Erythroblast (primary cell): ENCODE data around the gene FRMPD2.

Source experiments
- GATA1 ChIP-seq: IDR thresholded peaks from 2 replicates; pipeline ENCODE4 v1.6.1; 2011; ENCODE audit warnings: low read depth, mild to moderate bottlenecking, control low read depth, low read length, moderate library complexity
- POLR2A ChIP-seq: IDR thresholded peaks from 2 replicates; pipeline ENCODE4 v1.6.1; 2011; ENCODE audit warnings: mild to moderate bottlenecking, low read length

- TF ChIP-seq POLR2A (no peak), GATA1 (no peak)
Measured at GRCh38 chr10:48234295-48234694, 40.2 kb downstream of the FRMPD2 start.
